CD4-positive, alpha-beta T cell treated with Interleukin-2 at 100 ng/mL for 4 hours (primary cell): ENCODE data around the gene KCNMB2.
"Not testable (repeated sequence)": the region's sequence is repeated elsewhere in the genome, so short reads cannot be mapped to it uniquely, and the experiment has no call there.

Experiments
- DNase-seq: peaks from one replicate; pipeline ENCODE4 v3.0.0-alpha.2; 2020; ENCODE audit warnings: low spot score

KCNMB2 gene

GRCh38 chr3:178705925-178706324 lies 169.7 kb downstream of the KCNMB2 start:
- DNase-seq: no peak

- no peak for DNase-seq
Observed at GRCh38 chr3:178706411-178706810, 170.2 kb downstream of the KCNMB2 start.

- no peak for DNase-seq
Observed at GRCh38 chr3:178707311-178708031, 171.2 kb downstream of the KCNMB2 start.

GRCh38 chr3:178709051-178709450 lies 172.8 kb downstream of the KCNMB2 start:
- DNase-seq: no peak

DNA sequence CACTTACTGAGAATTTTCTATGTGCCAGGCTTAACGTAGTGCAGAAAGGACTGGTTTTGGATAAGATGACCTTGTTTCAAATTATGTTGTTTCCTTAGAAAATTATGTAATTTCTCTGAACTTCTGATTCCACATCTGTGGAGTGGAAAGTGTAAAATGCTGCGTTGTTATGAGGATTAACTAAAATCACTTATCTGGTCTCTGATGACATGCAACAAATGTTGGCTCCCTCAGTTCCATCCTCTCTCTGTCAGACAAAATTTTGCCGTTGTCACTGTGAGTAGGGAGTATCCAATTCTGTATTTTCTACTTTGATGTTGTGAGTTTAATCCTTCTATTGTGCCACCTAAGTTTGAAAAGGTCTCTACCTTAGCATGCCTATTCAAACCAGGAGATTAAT lies 175.5 kb downstream of the KCNMB2 start:
- DNase-seq: no peak

DNA sequence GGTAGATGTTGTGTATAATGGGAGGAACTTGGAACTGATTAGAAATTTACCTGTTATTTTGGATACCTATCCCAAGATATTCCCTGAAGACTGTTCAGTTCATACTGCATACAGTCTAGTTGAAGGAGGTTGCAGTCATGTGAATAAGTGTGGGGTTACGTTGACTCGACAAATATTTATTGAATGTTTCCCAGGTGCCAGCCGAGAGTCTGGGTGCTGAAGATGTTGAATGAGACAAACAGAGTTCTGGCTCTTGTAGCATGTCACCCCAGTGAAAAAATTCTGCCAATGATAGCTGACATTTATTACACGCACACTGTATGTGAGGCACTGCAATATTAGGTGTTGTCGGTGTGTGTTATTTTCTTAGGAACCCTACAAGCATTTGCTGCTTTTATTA lies 176.0 kb downstream of the KCNMB2 start:
- no peak for DNase-seq

DNA sequence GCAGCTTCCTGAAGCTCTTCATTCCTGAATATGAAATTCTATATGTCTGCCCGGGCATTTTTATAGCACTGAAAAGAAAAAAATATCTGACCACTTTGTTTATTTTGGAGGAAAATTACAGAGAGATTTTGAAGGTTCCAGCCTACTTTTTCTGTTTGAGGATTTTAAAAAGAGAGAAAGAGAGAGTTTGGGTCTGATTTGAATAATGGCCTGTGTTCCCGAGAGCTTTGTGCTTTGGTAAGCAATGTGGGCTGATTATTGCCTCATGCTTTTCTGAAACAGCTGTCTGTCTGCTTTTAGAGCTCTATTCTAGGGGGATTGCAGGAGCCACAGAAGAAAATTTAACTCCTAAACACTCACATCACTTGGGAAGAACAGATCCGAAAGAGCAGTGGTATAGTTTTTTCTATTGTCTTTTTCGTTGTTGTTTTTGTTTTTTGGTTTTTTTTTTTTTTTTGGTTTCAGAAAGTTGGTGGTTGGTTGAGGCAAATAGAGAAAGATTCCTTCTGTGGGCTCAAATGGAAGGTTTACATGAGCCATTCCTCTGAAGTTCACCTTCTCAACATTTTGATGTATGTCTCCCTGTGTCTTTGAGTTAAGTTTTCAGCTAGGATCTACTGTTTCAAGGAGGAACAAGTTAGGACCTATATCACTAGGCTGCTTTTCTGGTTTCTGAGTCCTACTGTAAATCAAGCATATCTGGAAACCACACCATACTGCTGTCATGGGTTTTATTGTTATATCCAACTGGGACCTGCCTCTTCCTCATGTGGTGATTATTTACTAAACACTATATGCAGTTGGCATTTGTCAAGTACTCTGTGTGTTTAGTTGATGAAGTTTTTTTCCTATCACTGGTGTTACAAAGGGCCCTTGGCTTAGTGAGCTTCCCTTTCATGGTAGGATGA lies 178.9 kb downstream of the KCNMB2 start:
- DNase-seq: no peak

GRCh38 chr3:178718995-178719635 lies 182.9 kb downstream of the KCNMB2 start:
- DNase-seq: no peak

DNA sequence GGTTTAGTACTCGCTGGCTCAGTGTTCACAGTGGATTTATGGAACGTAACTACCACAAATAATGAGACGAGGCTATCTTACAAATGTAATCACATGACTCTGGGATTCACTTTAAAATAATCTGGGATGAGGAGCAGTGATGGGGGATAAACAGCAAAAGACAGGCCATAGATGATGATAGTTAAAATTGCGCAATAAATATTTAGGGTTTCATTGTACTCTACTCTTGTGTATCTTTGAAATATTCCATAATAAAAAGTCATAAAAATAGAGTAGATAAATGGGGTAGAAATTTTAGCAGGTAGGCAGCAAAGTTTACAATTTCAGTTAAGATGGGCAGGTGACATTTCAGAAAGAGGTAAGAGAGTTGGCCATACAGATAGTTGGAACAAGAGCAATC lies 196.6 kb downstream of the KCNMB2 start:
- DNase-seq: no peak

- DNase-seq: no peak
Observed at GRCh38 chr3:178735032-178735674, 198.9 kb downstream of the KCNMB2 start.

- DNase-seq: no peak
Observed at GRCh38 chr3:178736300-178736699, 200.1 kb downstream of the KCNMB2 start.

- DNase-seq: no peak
Observed at GRCh38 chr3:178739720-178740119, 203.5 kb downstream of the KCNMB2 start.

GRCh38 chr3:178741020-178741419 lies 204.8 kb downstream of the KCNMB2 start:
- DNase-seq: no peak

DNA sequence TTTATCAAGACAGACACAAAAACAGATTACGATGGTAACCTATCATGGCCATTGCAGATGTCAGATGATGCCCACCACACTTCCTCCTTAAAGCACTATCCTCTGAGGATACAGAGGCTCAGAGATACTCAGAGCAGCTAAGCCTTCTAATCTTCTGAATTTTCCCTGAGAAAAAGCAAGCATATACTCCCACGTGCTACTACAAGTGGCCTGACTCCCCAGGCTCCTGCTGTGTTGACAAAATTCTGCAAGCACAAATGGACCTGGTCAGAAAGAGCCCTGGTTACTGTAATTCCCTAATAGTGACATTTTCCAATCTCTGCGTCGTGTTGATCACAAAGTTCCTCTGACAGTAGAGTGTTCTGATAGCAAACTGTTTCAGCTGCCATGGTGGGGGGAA lies 207.1 kb downstream of the KCNMB2 start:
- DNase-seq: no peak

DNA sequence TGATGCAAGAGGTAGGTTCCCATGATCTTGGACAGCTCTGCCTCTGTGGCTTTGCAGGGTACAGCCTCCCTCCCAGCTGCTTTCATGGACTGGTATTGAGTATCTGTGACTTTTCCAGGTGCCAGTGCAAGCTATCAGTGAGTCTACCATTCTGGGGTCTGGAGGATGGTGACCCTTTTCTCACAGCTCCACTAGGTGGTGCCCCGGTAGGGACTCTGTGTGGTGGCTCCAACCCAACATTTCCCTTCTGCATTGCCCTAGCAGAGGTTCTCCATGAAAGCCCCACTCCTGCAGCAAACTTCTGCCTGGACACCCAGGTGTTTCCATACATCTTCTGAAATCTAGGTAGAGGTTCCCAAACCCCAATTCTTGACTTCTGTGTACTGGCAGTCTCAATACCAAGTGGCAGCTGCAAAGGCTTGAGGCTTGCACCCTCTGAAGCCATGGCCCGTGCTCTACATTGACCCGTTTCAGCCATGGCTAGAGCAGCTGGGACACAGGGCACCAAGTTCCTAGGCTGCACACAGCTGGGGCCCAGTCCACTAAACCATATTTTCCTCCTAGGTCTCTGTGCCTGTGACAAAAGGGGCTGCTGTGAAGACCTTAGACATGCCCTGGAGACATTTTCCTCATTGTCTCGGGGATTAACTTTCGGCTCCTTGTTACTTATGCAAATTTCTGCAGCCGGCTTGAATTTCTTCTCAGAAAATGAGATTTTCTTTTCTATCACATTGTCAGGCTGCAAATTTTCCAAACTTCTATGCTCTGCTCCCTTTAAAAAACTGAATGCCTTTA lies 209.8 kb downstream of the KCNMB2 start:
- DNase-seq: not testable (repeated sequence)

GRCh38 chr3:178748874-178749273 lies 212.6 kb downstream of the KCNMB2 start:
- DNase-seq: no peak

- no peak for DNase-seq
Observed at GRCh38 chr3:178749471-178749870, 213.2 kb downstream of the KCNMB2 start.

- no peak for DNase-seq
Observed at GRCh38 chr3:178750639-178751300, 214.5 kb downstream of the KCNMB2 start.

- DNase-seq: no peak
Observed at GRCh38 chr3:178752843-178753242, 216.6 kb downstream of the KCNMB2 start.

- DNase-seq: no peak
Observed at GRCh38 chr3:178754852-178755510, 218.7 kb downstream of the KCNMB2 start.
